Bronchial epithelial cell (primary cell): ENCODE data around the gene RFX5. TPM values are rescaled to one million over a fixed set of nuclear protein-coding genes. Genes with fewer than 3 reads are reported as not detected.
A peak's percentile ranks its signal among the peaks of the same experiment; 100 is the strongest.
"Not testable (repeated sequence)": the region's sequence is repeated elsewhere in the genome, so short reads cannot be mapped to it uniquely, and the experiment has no call there.

Source experiments
- DNase-seq: peaks from one replicate; pipeline ENCODE4 v3.0.0-alpha.2; 2010; ENCODE audit warnings: low read depth
- FAIRE-seq: peaks from 2 replicates; lab custom pipeline; 2011; peaks lifted over from hg19 to GRCh38; lab: Jason Lieb, UNC
- H3K27me3 ChIP-seq: 2 replicates; pipeline ENCODE4 v1.5.1; 2011; ENCODE audit warnings: low read length; ENCODE audit not compliant: control insufficient read depth, insufficient read depth
- H3K36me3 ChIP-seq: 2 replicates; pipeline ENCODE4 v1.5.1; 2011; ENCODE audit warnings: low read length; ENCODE audit not compliant: control insufficient read depth, insufficient read depth
- H3K4me3 ChIP-seq: 2 replicates; pipeline ENCODE4 v1.5.1; 2011; ENCODE audit warnings: mild to moderate bottlenecking, low read depth, low read length, control low read depth
- CTCF ChIP-seq: IDR thresholded peaks from 2 replicates; pipeline ENCODE4 v1.5.1; 2011; ENCODE audit warnings: mild to moderate bottlenecking, moderate library complexity, low read length, control low read depth, inconsistent platforms; ENCODE audit not compliant: insufficient read depth, severe bottlenecking
- total RNA-seq: library from RNA; depleted of rRNA; stranded (reverse); fragments of >200 nt; gene quantifications from 2 replicates; pipeline ENCODE4 v1.2.1, GENCODE V29; 2014

The RFX5 gene
- total RNA-seq: 8.8 and 16.6 TPM in 2 replicates

DNA sequence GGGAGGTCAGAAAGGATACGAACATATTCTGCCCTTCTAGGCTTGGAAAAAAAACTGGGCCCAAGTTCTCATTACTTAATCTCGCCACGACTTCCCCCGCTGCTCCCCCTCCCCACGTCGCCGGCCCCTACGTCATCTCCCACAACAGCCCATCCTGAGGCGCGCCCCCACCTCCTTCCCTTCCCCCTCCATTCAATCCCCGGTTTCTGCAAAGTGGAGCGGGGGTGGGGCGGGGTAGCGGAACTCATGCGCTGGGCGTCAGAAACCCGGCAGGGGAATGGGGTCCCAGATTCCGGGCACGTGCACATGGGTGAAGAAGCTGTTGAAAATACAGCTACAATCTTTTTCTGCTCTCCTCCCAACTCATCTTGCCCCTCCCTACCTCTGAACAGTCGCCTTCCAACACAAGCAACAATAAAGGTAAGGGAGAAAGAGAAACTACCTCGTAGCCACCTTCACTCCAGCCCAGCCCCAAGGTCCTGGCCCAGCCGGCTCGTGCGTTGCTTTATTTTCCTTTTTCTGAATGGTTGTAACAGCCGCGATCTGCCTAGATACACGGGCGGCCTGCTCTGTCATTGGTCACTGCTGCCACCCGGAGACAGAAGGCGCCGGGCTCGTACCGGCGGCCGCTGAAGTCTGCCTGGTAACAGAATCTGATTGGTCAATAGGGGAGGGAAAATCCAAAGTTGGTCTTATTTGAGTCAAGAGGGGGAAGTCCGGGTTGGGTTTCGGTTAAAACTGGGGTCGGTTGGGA is at the start of gene RFX5:
RFX5 (minus strand) TSS at position 484 of the 754 bp plus-strand sequence. CDS start 932 bp downstream, outside the sequence.
- peak within 1 kb of the TSS; percentile 54 for H3K4me3 ChIP-seq
- FAIRE-seq: no peak
- no peak for TF ChIP-seq CTCF

DNA sequence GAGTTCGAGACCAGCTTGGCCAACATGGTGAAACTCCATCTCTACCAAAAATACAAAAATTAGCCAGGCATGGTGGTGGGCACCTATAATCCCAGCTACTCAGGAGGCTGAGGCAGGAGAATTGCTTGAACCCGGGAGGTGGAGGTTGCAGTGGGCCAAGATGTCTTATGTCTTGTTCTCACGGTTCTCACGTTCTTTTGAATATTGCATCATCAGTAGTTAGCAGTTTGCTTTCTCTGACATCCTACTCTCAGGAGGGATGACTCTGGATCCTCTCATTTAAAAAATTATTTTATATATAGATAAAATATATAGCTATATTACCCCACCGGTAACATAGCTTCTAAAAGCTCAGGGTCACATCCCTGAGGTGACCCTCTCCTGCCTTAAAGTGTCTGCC is 49.2 kb upstream of the RFX5 start:
- FAIRE-seq, H3K4me3 ChIP-seq, H3K36me3 ChIP-seq, DNase-seq, H3K27me3 ChIP-seq: not testable (repeated sequence)

More for the DNA sequence above, at the start of gene RFX5:
- Histone ChIP-seq H3K36me3 (peaks cover 17% of the 10 kb centered on the region), H3K27me3 (no peaks in the 10 kb centered on the region)
- DNase-seq: peak; percentile 97

DNA sequence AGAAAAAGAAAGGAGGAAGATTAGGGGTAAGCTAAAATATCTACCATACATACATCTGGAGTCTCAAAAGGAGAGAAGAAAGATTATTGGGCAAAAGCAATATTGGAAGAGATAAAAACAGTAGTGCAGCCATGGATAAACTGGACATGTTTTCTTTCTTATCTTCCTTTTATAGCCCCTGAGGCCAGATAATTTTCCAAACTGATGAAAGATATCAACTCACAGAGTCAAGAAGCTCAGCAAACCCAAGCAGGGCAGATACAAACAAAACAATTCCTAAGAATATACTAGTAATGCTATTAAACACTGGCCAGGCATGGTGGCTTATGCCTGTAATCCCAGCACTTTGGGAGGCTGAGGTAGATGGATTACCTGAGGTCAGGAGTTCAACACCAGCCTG is 46.5 kb upstream of the RFX5 start:
- no peak for DNase-seq
- no peak for FAIRE-seq
- no peaks in the 10 kb centered on the region for H3K27me3 ChIP-seq
- H3K36me3 ChIP-seq: no peaks in the 10 kb centered on the region
- no peak for TF ChIP-seq CTCF
- no peak overlapping the region for H3K4me3 ChIP-seq

- no peak for TF ChIP-seq CTCF
- no peak for DNase-seq
- Histone ChIP-seq H3K27me3 (no peaks in the 10 kb centered on the region), H3K4me3 (no peak overlapping the region), H3K36me3 (no peaks in the 10 kb centered on the region)
- FAIRE-seq: no peak
These were observed 44.1 kb upstream of the RFX5 start for GRCh38 chr1:151391079-151391563.

DNA sequence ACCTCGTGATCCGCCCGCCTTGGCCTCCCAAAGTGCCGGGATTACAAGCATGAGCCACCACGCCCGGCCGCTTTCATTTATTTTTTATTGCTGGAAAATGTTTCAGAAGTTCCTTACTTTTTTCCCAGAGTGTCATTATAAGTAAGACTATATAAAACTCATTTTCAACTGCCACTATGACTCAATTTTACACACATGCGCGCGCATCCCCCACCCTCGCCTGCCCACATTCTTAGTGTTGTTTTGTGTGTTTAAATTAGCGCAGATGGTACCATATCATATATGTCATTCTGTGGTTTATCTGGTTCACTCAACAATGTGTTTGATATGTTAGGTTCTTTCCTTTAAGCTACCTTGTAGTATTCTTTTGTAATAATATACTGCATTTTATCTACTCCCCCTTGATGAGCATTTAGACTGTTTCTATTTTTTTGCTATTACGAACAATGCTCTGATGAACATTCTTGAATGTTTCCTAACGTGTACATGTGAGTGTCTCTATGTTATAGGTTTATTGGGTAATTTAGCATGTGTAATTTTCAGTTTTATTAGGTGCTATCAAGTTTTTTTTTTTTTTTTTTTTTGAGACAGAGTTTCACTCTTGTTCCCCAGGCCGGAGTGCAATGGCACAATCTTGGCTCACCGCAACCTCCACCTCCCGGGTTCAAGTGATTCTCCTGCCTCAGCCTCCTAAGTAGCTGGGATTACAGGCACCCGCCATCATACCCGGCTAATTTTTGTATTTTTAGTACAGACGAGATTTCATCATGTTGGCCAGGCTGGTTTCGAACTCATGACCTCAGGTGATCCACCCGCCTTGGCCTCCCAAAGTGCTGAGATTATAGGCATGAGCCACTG is 43.4 kb upstream of the RFX5 start:
- FAIRE-seq, DNase-seq, H3K36me3 ChIP-seq, H3K4me3 ChIP-seq, H3K27me3 ChIP-seq: not testable (repeated sequence)

DNA sequence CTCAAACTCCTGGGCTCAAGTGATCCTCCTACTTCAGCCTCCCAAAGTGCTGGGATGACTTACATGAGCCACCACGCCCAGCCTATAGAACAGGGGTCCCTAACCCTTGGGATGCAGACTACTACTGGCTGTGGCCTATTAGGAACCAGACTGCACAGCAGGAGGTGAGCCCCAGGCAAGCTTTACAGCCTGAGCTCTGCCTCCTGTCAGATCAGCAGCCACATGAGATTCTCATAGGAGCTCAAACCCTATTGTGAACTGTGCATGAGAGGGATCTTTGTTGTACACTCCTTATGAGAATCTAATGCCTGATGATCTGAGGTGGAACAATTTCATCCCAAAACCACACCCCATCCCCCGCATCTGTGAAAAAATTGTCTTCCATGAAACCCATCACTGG is 39.0 kb upstream of the RFX5 start:
- DNase-seq: no peak
- no peak overlapping the region for H3K4me3 ChIP-seq
- TF ChIP-seq CTCF: no peak
- no peaks in the 10 kb centered on the region for H3K27me3 ChIP-seq
- no peaks in the 10 kb centered on the region for H3K36me3 ChIP-seq
- no peak for FAIRE-seq
